Right kidney (tissue), 1 donor: ENCODE data around the gene LHX4.

Source experiments
- DNase-seq: peaks from one replicate; pipeline ENCODE4 v3.0.0-alpha.2; 2016

LHX4 gene

GRCh38 chr1:180227861-180228647 lies 2.0 kb upstream of the LHX4 start:
- DNase-seq, result no peak

GRCh38 chr1:180228648-180229482 lies 1.2 kb upstream of the LHX4 start:
- peak; percentile 75 for DNase-seq

- DNase-seq, result peak; percentile 68
Measured at GRCh38 chr1:180230416-180230790, 339 bp downstream of the LHX4 start.

- DNase-seq, result peak; percentile 76
Measured at GRCh38 chr1:180230791-180231505, 884 bp downstream of the LHX4 start.

GRCh38 chr1:180231506-180231921 lies 1.4 kb downstream of the LHX4 start:
- peak; percentile 71 for DNase-seq

- no peak for DNase-seq
Measured at GRCh38 chr1:180231936-180232335, 1.9 kb downstream of the LHX4 start.

- DNase-seq, result peak; percentile 21
Measured at GRCh38 chr1:180232521-180233043, 2.5 kb downstream of the LHX4 start.

- peak; percentile 58 for DNase-seq
Measured at GRCh38 chr1:180233191-180234011, 3.3 kb downstream of the LHX4 start.

GRCh38 chr1:180234369-180235076 lies 4.5 kb downstream of the LHX4 start:
- DNase-seq, result peak; percentile 69

- peak; percentile 73 for DNase-seq
Measured at GRCh38 chr1:180235077-180235501, 5.0 kb downstream of the LHX4 start.

GRCh38 chr1:180235502-180236239 lies 5.6 kb downstream of the LHX4 start:
- peak; percentile 28 for DNase-seq

GRCh38 chr1:180236698-180237509 lies 6.8 kb downstream of the LHX4 start:
- DNase-seq, result peak; percentile 36

- DNase-seq, result no peak
Measured at GRCh38 chr1:180237869-180238476, 7.9 kb downstream of the LHX4 start.

- DNase-seq, result no peak
Measured at GRCh38 chr1:180238675-180239074, 8.6 kb downstream of the LHX4 start.

GRCh38 chr1:180239145-180240096 lies 9.4 kb downstream of the LHX4 start:
- peak; percentile 15 for DNase-seq

GRCh38 chr1:180241716-180242544 lies 11.9 kb downstream of the LHX4 start:
- DNase-seq, result no peak
